Mucosa of descending colon (tissue), 3 donors: ENCODE results near the gene NFATC1. TPM values are rescaled to one million over a fixed set of nuclear protein-coding genes. Genes with fewer than 3 reads are reported as not detected.

Experiments
- ATAC-seq: fragments of 200-7000 bp; cut with Tn5 transposase; one replicate; pipeline ENCODE4 v1.9.1; 2020; ENCODE audit warnings: mild to moderate bottlenecking, moderate library complexity
- DNase-seq, 3 donors: peaks; one replicate each; pipeline ENCODE4 v3.0.0-alpha.2; 2020
- H3K36me3 ChIP-seq: fragments of 200-600 bp; one replicate; pipeline ENCODE4 v1.8.0; 2021; ENCODE audit warnings: low read depth, mild to moderate bottlenecking
- H3K4me1 ChIP-seq: fragments of 200-600 bp; one replicate; pipeline ENCODE4 v1.8.0; 2021; ENCODE audit warnings: low read depth, mild to moderate bottlenecking
- H3K4me3 ChIP-seq: fragments of 200-600 bp; one replicate; pipeline ENCODE4 v1.8.0; 2021; ENCODE audit warnings: mild to moderate bottlenecking
- H3K9me3 ChIP-seq: fragments of 200-600 bp; one replicate; pipeline ENCODE4 v1.8.0; 2021; ENCODE audit warnings: mild to moderate bottlenecking
- CTCF ChIP-seq: fragments of 200-600 bp; IDR thresholded peaks from one replicate; pipeline ENCODE4 v1.8.0; 2022; ENCODE audit warnings: antibody characterized with exemption, mild to moderate bottlenecking
- intact Hi-C, 2 donors: fragments of 100-400 bp; cut with DNase I in 1 of 2; cut with micrococcal nuclease in 1 of 2; formaldehyde crosslinking; loops; one replicate each; pipeline versions ENCODE4 v1.11.0 to v1.11.1; 2022; cut with DNase I, micrococcal nuclease
- total RNA-seq, 3 donors: library from RNA; stranded (reverse); fragmentation: NEBNext Ultra II Directional in 2 of 3; extraction: Animal tissue kit (Norgen Biotek cat#: 25700) in 2 of 3; gene quantifications; one replicate each; pipeline versions ENCODE4 v1.2.1 to v1.2.4, GENCODE V29; 2021 to 2023
- donor health status: DM: no; HTN: no; CAD: no; lungs with moderate emphysema.
- donor health status: DM: no; HTN: no; CAD: no.
- donor health status: DM: no; HTN: yes; CAD: no.

The NFATC1 gene
- total RNA-seq, 3 donors from 2014 or later: 2.9 to 12.9 (median 4.6) TPM

DNA sequence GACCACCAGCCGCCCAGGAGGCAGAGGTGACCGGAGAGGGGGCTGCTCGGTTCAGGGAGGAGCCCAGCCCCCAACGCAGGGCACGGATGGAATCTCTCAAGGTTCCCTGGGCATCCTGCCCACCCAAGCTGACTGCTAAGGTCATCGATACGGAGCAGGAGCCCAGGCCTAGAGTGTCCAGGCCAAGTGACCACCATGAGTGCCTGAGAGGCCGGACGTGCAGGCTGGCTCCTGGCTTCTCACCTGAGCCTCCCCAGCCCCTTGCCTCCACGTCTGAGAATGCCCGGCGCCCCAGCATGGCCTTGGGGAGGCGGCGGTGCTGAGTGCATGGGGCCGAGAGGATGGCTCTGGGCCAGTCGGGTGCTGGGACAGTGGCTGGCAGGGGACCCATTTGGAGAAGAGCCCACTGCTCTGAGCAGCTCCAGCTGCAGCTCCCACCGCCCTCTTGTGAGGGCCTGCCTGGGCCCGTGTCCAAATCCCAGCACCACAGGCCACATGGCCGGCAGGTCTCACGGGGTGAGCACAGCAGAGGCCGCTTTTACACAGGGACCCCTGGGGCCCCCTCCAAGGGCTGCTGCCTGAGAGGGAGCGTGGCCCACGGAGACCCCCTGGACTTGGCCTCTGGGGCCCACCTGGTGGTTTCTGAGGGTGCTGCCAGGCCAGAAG, 181.1 kb downstream of the NFATC1 start:
- DNase-seq (peak in 2 of 3 donors; percentile 44 to 62), ATAC-seq (peak; percentile 34)
- intact Hi-C loops: no loop called here
- TF ChIP-seq CTCF: no peak
- Histone ChIP-seq H3K9me3 (peaks cover 15% of the 10 kb centered on the region), H3K4me3 (no peak overlapping the region), H3K4me1 (peaks cover 5% of the 10 kb centered on the region), H3K36me3 (no peaks in the 10 kb centered on the region)

GRCh38 chr18:79577451-79578395, 182.0 kb downstream of the NFATC1 start:
- TF ChIP-seq CTCF: no peak
- Histone ChIP-seq H3K4me1 (peaks cover 5% of the 10 kb centered on the region), H3K9me3 (peaks cover 12% of the 10 kb centered on the region), H3K4me3 (no peak overlapping the region), H3K36me3 (no peaks in the 10 kb centered on the region)
- intact Hi-C loops: no loop called here
- peak; percentile 6 for ATAC-seq
- peak in 2 of 3 donors; percentile 27 to 58 for DNase-seq

- no peak for TF ChIP-seq CTCF
- no peak overlapping the region for H3K4me3 ChIP-seq
- H3K9me3 ChIP-seq: peaks cover 3% of the 10 kb centered on the region
- peaks cover 5% of the 10 kb centered on the region for H3K4me1 ChIP-seq
- intact Hi-C loops: no loop called here
- H3K36me3 ChIP-seq: no peaks in the 10 kb centered on the region
- ATAC-seq (no peak), DNase-seq (peak in 1 of 3 donors; percentile 51)
These were observed 182.9 kb downstream of the NFATC1 start for GRCh38 chr18:79578396-79579260.
